ENCODE data around the gene FKBP3. TPM values are rescaled to one million over a fixed set of nuclear protein-coding genes. Genes with fewer than 3 reads are reported as not detected.
A peak's percentile ranks its signal among the peaks of the same experiment; 100 is the strongest.

FKBP3 gene
- total and polyA plus RNA-seq, 2 donors (not counting 3 experiments of a cell fraction or from before 2014, with no cell fraction given) = 23.2 to 92.9 TPM

DNA sequence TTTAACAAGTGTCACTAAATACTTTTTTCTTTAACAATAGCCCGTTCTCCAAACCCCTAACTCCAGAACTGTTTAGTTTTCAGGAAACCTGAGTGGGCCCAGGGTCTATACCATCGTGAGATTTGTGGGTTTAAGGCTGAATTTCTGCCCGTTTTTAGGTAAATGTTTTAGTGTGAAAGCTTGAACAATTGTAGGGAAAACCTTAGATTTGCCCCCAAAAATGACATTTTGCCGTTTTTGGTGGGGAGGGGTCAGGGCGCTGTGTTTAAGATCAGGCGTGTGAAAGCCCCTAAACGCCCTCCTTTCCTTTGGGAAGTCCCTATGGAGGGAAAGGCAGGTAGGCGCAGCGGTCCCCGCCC, 50.7 kb downstream of the FKBP3 start:
- dilution Hi-C loops (cut with MboI; ENCODE audit: extremely low pct_ligation_motif_present, low sequenced_read_pairs) = no loop called here
- no peaks in the 10 kb centered on the region for H3K36me3 ChIP-seq (ENCODE audit: control insufficient read depth in 2 of 2, extremely low read depth in 1 of 2, insufficient read depth in 2 of 2, low read length in 2 of 2)
- FAIRE-seq (peak; percentile 21), DNase-seq (ENCODE audit: low read depth, low spot score) (no peak)
- peak overlapping the region; percentile 85 for H3K4me2 ChIP-seq (ENCODE audit: insufficient read depth, low read length)
- no peak overlapping the region for H3K27ac ChIP-seq (ENCODE audit: insufficient read depth, low read depth, low read length)
- ChIA-PET CTCF (interaction anchor here (1.3 to 2.3 kb wide), 3 partner anchors 8 to 170 kb away, joined by 3 to 12 read pairs (median 5); no protein-coding TSS in a partner anchor), POLR2A (no interaction called here)
- H4K20me1 ChIP-seq (replicated peaks; ENCODE audit: control insufficient read depth, extremely low read depth, insufficient read depth, low read length) = peaks cover 6% of the 10 kb centered on the region
- TF ChIP-seq JUN (IDR thresholded peaks at IDR 0.05; ENCODE audit: borderline replicate concordance, insufficient read depth, insufficient read length, low read depth) (no peak), EZH2 (IDR thresholded peaks at IDR 0.05; ENCODE audit: borderline replicate concordance, low read depth, low read length, severe bottlenecking) (no peak), POLR2AphosphoS5 (IDR thresholded peaks at IDR 0.05; ENCODE audit: insufficient read depth, low read depth, low read length) (no peak), POLR2A (IDR thresholded peaks at IDR 0.05; ENCODE audit: low read depth, low read length) (no peak), GATA2 (IDR thresholded peaks at IDR 0.05; ENCODE audit: insufficient read depth, insufficient read length, low read depth, low read length) (no peak), FOS (IDR thresholded peaks at IDR 0.05; ENCODE audit: borderline replicate concordance, insufficient read depth, low read length) (no peak), MYC (IDR thresholded peaks at IDR 0.05; ENCODE audit: low read depth, low read length) (no peak)
- peak overlapping the region; percentile 94 for H2AFZ ChIP-seq (ENCODE audit: low read depth, low read length)
- intact Hi-C loops (cut with micrococcal nuclease) = loop anchor here (5.0 kb wide), 1 partner anchor 186 kb away; a partner anchor contains a TSS
- no TSS peak for BruUV-seq (replicated peaks)
- peaks cover 8% of the 10 kb centered on the region for H3K4me1 ChIP-seq (ENCODE audit: control insufficient read depth, extremely low read depth, insufficient read depth, low read length)
- no peaks in the 10 kb centered on the region for H3K27me3 ChIP-seq (ENCODE audit: control insufficient read depth in 2 of 2, insufficient read depth in 2 of 2, low read length in 2 of 2)
- H3K9ac ChIP-seq (replicated peaks; ENCODE audit: extremely low read depth, insufficient read depth, low read length) = peak overlapping the region; percentile 47
- H3K9me1 ChIP-seq (replicated peaks; ENCODE audit: control insufficient read depth, extremely low read depth, insufficient read depth, low read length) = no peaks in the 10 kb centered on the region
- H3K9me3 ChIP-seq (replicated peaks; ENCODE audit: control insufficient read depth, insufficient read depth, low read length) = no peaks in the 10 kb centered on the region
- peak overlapping the region; percentile 30 to 59 (median 39) for H3K4me3 ChIP-seq (replicated peaks in 1 of 3; ENCODE audit: insufficient read depth in 1 of 3, low read depth in 1 of 3, low read length in 3 of 3)
- H3K79me2 ChIP-seq (ENCODE audit: control insufficient read depth, insufficient read depth, low read length) = peaks cover 46% of the 10 kb centered on the region

GRCh38 chr14:45082420-45082819, 51.9 kb downstream of the FKBP3 start:
- intact Hi-C loops (cut with micrococcal nuclease) = loop anchor here (5.0 kb wide), 1 partner anchor 185 kb away; a partner anchor contains a TSS
- TF ChIP-seq FOS (IDR thresholded peaks at IDR 0.05; ENCODE audit: borderline replicate concordance, insufficient read depth, low read length) (no peak), GATA2 (IDR thresholded peaks at IDR 0.05; ENCODE audit: insufficient read depth, insufficient read length, low read depth, low read length) (no peak), JUN (IDR thresholded peaks at IDR 0.05; ENCODE audit: borderline replicate concordance, insufficient read depth, insufficient read length, low read depth) (no peak), CTCF (IDR thresholded peaks at IDR 0.05; ENCODE audit: extremely low read depth in 1 of 2, insufficient read depth in 1 of 2, low read depth in 1 of 2, low read length in 2 of 2) (no peak), POLR2AphosphoS5 (IDR thresholded peaks at IDR 0.05; ENCODE audit: insufficient read depth, low read depth, low read length) (no peak), MAX (IDR thresholded peaks at IDR 0.05; ENCODE audit: insufficient read depth, insufficient read length) (no peak), EZH2 (IDR thresholded peaks at IDR 0.05; ENCODE audit: borderline replicate concordance, low read depth, low read length, severe bottlenecking) (no peak), MYC (IDR thresholded peaks at IDR 0.05; ENCODE audit: low read depth, low read length) (no peak)
- POLR2A ChIA-PET = no interaction called here

More at GRCh38 chr14:45082420-45082819, 51.9 kb downstream of the FKBP3 start:
- Histone ChIP-seq H3K9ac (replicated peaks; ENCODE audit: extremely low read depth, insufficient read depth, low read length) (no peak overlapping the region), H3K9me1 (replicated peaks; ENCODE audit: control insufficient read depth, extremely low read depth, insufficient read depth, low read length) (no peaks in the 10 kb centered on the region), H3K27ac (ENCODE audit: insufficient read depth, low read depth, low read length) (no peak overlapping the region), H3K27me3 (ENCODE audit: control insufficient read depth in 2 of 2, insufficient read depth in 2 of 2, low read length in 2 of 2) (no peaks in the 10 kb centered on the region), H3K79me2 (ENCODE audit: control insufficient read depth, insufficient read depth, low read length) (peaks cover 35% of the 10 kb centered on the region), H3K36me3 (ENCODE audit: control insufficient read depth in 2 of 2, extremely low read depth in 1 of 2, insufficient read depth in 2 of 2, low read length in 2 of 2) (no peaks in the 10 kb centered on the region), H3K4me2 (ENCODE audit: insufficient read depth, low read length) (no peak overlapping the region), H4K20me1 (replicated peaks; ENCODE audit: control insufficient read depth, extremely low read depth, insufficient read depth, low read length) (peaks cover 3% of the 10 kb centered on the region), H3K4me1 (ENCODE audit: control insufficient read depth, extremely low read depth, insufficient read depth, low read length) (peaks cover 8% of the 10 kb centered on the region), H3K9me3 (replicated peaks; ENCODE audit: control insufficient read depth, insufficient read depth, low read length) (no peaks in the 10 kb centered on the region), H2AFZ (ENCODE audit: low read depth, low read length) (no peak overlapping the region), H3K4me3 (replicated peaks in 1 of 3; ENCODE audit: insufficient read depth in 1 of 3, low read depth in 1 of 3, low read length in 3 of 3) (no peak overlapping the region)
- CTCF ChIA-PET = no interaction called here
- dilution Hi-C loops (cut with MboI; ENCODE audit: extremely low pct_ligation_motif_present, low sequenced_read_pairs) = no loop called here
- DNase-seq (ENCODE audit: low read depth, low spot score) (no peak), FAIRE-seq (no peak)
- no TSS peak for BruUV-seq (replicated peaks)

Measured in endothelial cell of umbilical vein (primary cell).